GM18505 (cell line): ENCODE measurements around the gene PIK3CA.
"Not testable (repeated sequence)": the region's sequence is repeated elsewhere in the genome, so short reads cannot be mapped to it uniquely, and the experiment has no call there.

Experiments
- ATAC-seq: cut with Tn5 transposase; IDR thresholded peaks from one replicate; pipeline ENCODE4 v1.9.1; 2021; ENCODE audit not compliant: unreplicated experiment
- POLR2A ChIP-seq: IDR thresholded peaks from 4 replicates; pipeline ENCODE4 v1.6.1; 2011; ENCODE audit warnings: borderline replicate concordance; ENCODE audit not compliant: insufficient read depth, insufficient read length; ENCODE audit errors: extremely low read depth

PIK3CA gene

GRCh38 chr3:179147873-179148615, at the start of gene PIK3CA:
TSS of gene PIK3CA (plus strand) at chr3:179148357. CDS start at chr3:179198826, 50,469 bp downstream.
- peak; percentile 65 for ATAC-seq
- TF ChIP-seq POLR2A: peak; percentile 73

- TF ChIP-seq POLR2A: no peak
- no peak for ATAC-seq
Measured at GRCh38 chr3:179098388-179099077, 49.6 kb upstream of the PIK3CA start.

- no peak for TF ChIP-seq POLR2A
- no peak for ATAC-seq
Measured at GRCh38 chr3:179100652-179101051, 47.5 kb upstream of the PIK3CA start.

- no peak for ATAC-seq
- TF ChIP-seq POLR2A: no peak
Measured at GRCh38 chr3:179105881-179106280, 42.3 kb upstream of the PIK3CA start.

GRCh38 chr3:179107617-179108016, 40.5 kb upstream of the PIK3CA start:
- no peak for TF ChIP-seq POLR2A
- no peak for ATAC-seq

GRCh38 chr3:179108086-179108485, 40.1 kb upstream of the PIK3CA start:
- no peak for TF ChIP-seq POLR2A
- no peak for ATAC-seq

GRCh38 chr3:179113903-179114302, 34.3 kb upstream of the PIK3CA start:
- no peak for TF ChIP-seq POLR2A
- ATAC-seq: no peak

GRCh38 chr3:179115444-179115843, 32.7 kb upstream of the PIK3CA start:
- not testable (repeated sequence) for ATAC-seq

GRCh38 chr3:179116816-179117215, 31.3 kb upstream of the PIK3CA start:
- ATAC-seq: no peak
- no peak for TF ChIP-seq POLR2A

- not testable (repeated sequence) for ATAC-seq
Measured at GRCh38 chr3:179132191-179132890, 15.8 kb upstream of the PIK3CA start.

GRCh38 chr3:179133575-179133974, 14.6 kb upstream of the PIK3CA start:
- no peak for ATAC-seq
- no peak for TF ChIP-seq POLR2A

- ATAC-seq: no peak
- no peak for TF ChIP-seq POLR2A
Measured at GRCh38 chr3:179136195-179136594, 12.0 kb upstream of the PIK3CA start.

- ATAC-seq: no peak
- TF ChIP-seq POLR2A: no peak
Measured at GRCh38 chr3:179141890-179142289, 6.3 kb upstream of the PIK3CA start.
